Activated CD8-positive, alpha-beta T cell treated with anti-CD3 and anti-CD28 coated beads for 36 hours (primary cell): ENCODE measurements around the gene SV2C. TPM values are rescaled to one million over a fixed set of nuclear protein-coding genes. Genes with fewer than 3 reads are reported as not detected.

Experiments
- ATAC-seq: fragments of 200-7000 bp; cut with Tn5 transposase; one replicate; pipeline ENCODE4 v1.10.0; 2021; ENCODE audit warnings: mild to moderate bottlenecking, moderate library complexity
- CTCF ChIA-PET: fragments of 350-600 bp; sonication (Branson Sonifier 250); formaldehyde crosslinking; loops from one replicate; lab custom pipeline; 2021; ENCODE audit warnings: antibody characterized with exemption; lab: Charles Lee
- POLR2A ChIA-PET: fragments of 350-600 bp; sonication (Branson Sonifier 250); formaldehyde crosslinking; loops from one replicate; lab custom pipeline; 2021; ENCODE audit warnings: antibody characterized with exemption; lab: Charles Lee
- DNase-seq: peaks from one replicate; pipeline ENCODE4 v3.0.0-alpha.2; 2020
- H3K27ac Mint-ChIP-seq: one replicate; pipeline ENCODE4 v1.8.0; 2021; ENCODE audit warnings: mild to moderate bottlenecking, mixed read lengths
- H3K27me3 Mint-ChIP-seq: one replicate; pipeline ENCODE4 v1.8.0; 2021; ENCODE audit warnings: mixed read lengths
- H3K36me3 Mint-ChIP-seq: one replicate; pipeline ENCODE4 v1.8.0; 2021; ENCODE audit warnings: low read depth, mixed read lengths
- H3K4me1 Mint-ChIP-seq: one replicate; pipeline ENCODE4 v1.8.0; 2021; ENCODE audit warnings: low read depth, mixed read lengths
- H3K4me3 Mint-ChIP-seq: one replicate; pipeline ENCODE4 v1.8.0; 2021; ENCODE audit warnings: mild to moderate bottlenecking, moderate library complexity, mixed read lengths
- H3K9me3 Mint-ChIP-seq: one replicate; pipeline ENCODE4 v1.8.0; 2021; ENCODE audit warnings: mixed read lengths
- CTCF ChIP-seq: fragments of 200-600 bp; IDR thresholded peaks from one replicate; pipeline ENCODE4 v1.8.0; 2022; ENCODE audit warnings: antibody characterized with exemption, mild to moderate bottlenecking
- intact Hi-C: fragments of 100-400 bp; cut with micrococcal nuclease; formaldehyde crosslinking; loops from one replicate; pipeline ENCODE4 v1.10.0; 2022
- total RNA-seq, 2 experiments: library from RNA; stranded (reverse); gene quantifications; one replicate each; pipeline ENCODE4 v1.2.3, GENCODE V29; 2021

Gene SV2C
- total RNA-seq, 2 experiments from 2014 or later = 0.07 TPM; not detected in 1

- no peak overlapping the region for H3K4me3 Mint-ChIP-seq
- no peak for TF ChIP-seq CTCF
- H3K27me3 Mint-ChIP-seq = no peaks in the 10 kb centered on the region
- ChIA-PET POLR2A (interaction anchor here (0.6 to 2.9 kb wide), 2 partner anchors 14 to 85 kb away, joined by 3 to 16 read pairs; partner anchors contain the start of gene IQGAP2), CTCF (interaction anchor here (0.9 to 1.4 kb wide), 3 partner anchors 17 to 237 kb away, joined by 3 to 4 read pairs (median 3); no protein-coding TSS in a partner anchor)
- no peaks in the 10 kb centered on the region for H3K9me3 Mint-ChIP-seq
- H3K36me3 Mint-ChIP-seq = no peaks in the 10 kb centered on the region
- no peak for DNase-seq
- intact Hi-C loops = no loop called here
- H3K27ac Mint-ChIP-seq = no peak overlapping the region
- no peak for ATAC-seq
- H3K4me1 Mint-ChIP-seq = peaks cover 48% of the 10 kb centered on the region
Observed at GRCh38 chr5:76388791-76389512, 305.8 kb downstream of the SV2C start.

GRCh38 chr5:76389513-76390154 is 306.5 kb downstream of the SV2C start:
- POLR2A ChIA-PET = interaction anchor here (2.9 kb wide), 1 partner anchor 13 kb away, joined by 16 read pairs; the partner anchor contains the start of gene IQGAP2
- peaks cover 48% of the 10 kb centered on the region for H3K4me1 Mint-ChIP-seq
- H3K27ac Mint-ChIP-seq = no peak overlapping the region
- H3K4me3 Mint-ChIP-seq = no peak overlapping the region
- intact Hi-C loops = no loop called here
- ATAC-seq = no peak
- no peaks in the 10 kb centered on the region for H3K27me3 Mint-ChIP-seq
- H3K36me3 Mint-ChIP-seq = no peaks in the 10 kb centered on the region
- CTCF ChIA-PET = interaction anchor here (1.0 to 1.4 kb wide), 3 partner anchors 16 to 88 kb away, joined by 3 to 4 read pairs (median 3); no protein-coding TSS in a partner anchor
- no peaks in the 10 kb centered on the region for H3K9me3 Mint-ChIP-seq
- DNase-seq = no peak
- TF ChIP-seq CTCF = no peak

- CTCF ChIA-PET = interaction anchor here (1.4 kb wide), 1 partner anchor 85 kb away, joined by 3 read pairs; no protein-coding TSS in a partner anchor
- no peaks in the 10 kb centered on the region for H3K27me3 Mint-ChIP-seq
- no peaks in the 10 kb centered on the region for H3K9me3 Mint-ChIP-seq
- DNase-seq (peak; percentile 20), ATAC-seq (no peak)
- peak overlapping the region; percentile 60 for H3K27ac Mint-ChIP-seq
- no peaks in the 10 kb centered on the region for H3K36me3 Mint-ChIP-seq
- H3K4me3 Mint-ChIP-seq = no peak overlapping the region
- intact Hi-C loops = no loop called here
- POLR2A ChIA-PET = interaction anchor here (0.9 kb wide), 1 partner anchor 11 kb away, joined by 4 read pairs; no protein-coding TSS in a partner anchor
- H3K4me1 Mint-ChIP-seq = peaks cover 42% of the 10 kb centered on the region
- no peak for TF ChIP-seq CTCF
Observed at GRCh38 chr5:76391014-76391413, 307.8 kb downstream of the SV2C start.

- ChIA-PET CTCF (interaction anchor here (0.5 to 1.8 kb wide), 4 partner anchors 9 to 190 kb away, joined by 3 to 5 read pairs (median 4); no protein-coding TSS in a partner anchor), POLR2A (interaction anchor here (1.1 to 1.3 kb wide), 2 partner anchors 9 to 14 kb away, joined by 3 read pairs; no protein-coding TSS in a partner anchor)
- Mint-ChIP-seq H3K4me3 (peak overlapping the region; percentile 8), H3K9me3 (no peaks in the 10 kb centered on the region), H3K27ac (peak overlapping the region; percentile 78), H3K27me3 (no peaks in the 10 kb centered on the region), H3K36me3 (no peaks in the 10 kb centered on the region), H3K4me1 (peaks cover 42% of the 10 kb centered on the region)
- DNase-seq (peak; percentile 32), ATAC-seq (peak; percentile 80)
- no peak for TF ChIP-seq CTCF
- intact Hi-C loops = no loop called here
Observed at GRCh38 chr5:76393035-76393680, 310.0 kb downstream of the SV2C start.
